ENCODE results near the gene RIMBP2. TPM values are rescaled to one million over a fixed set of nuclear protein-coding genes. Genes with fewer than 3 reads are reported as not detected.

Gene RIMBP2
- total and polyA plus RNA-seq, 7 experiments from 2014 or later, result 0.05 TPM; not detected in 6

DNA sequence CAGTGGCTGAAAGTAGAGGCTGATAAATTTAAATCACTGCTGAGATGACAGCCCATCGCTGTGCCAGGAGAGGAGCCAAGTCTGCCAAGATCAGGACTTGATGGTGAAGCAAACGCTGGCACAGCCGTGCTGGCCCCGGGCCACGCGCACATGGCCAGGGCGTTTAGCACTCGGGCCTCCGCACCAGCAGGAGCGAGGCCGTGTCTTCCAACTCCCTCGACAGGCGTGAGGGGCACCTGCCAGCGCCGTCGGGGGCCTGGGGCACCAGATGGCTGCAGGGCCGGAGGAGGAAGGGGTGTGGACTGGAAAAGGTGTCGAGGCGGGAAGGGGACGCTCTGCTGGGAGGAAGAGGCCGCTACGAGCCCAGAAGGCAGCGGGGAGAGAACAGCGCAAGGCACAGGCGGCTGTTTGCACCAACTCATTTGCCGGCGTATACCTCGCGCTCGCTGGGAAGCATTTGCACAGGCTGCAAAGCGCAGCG, 29.5 kb downstream of the RIMBP2 start:
- ATAC-seq (no peak), DNase-seq (no peak)
- no peaks in the 10 kb centered on the region for H3K9me3 Mint-ChIP-seq
- Histone ChIP-seq H3K27me3 (ENCODE audit: control insufficient read depth in 2 of 2, insufficient read depth in 2 of 2, low read length in 2 of 2) (no peaks in the 10 kb centered on the region), H3K36me3 (ENCODE audit: control insufficient read depth in 2 of 3, insufficient read depth in 3 of 3, low read length in 3 of 3) (no peaks in the 10 kb centered on the region), H3K4me3 (ENCODE audit: low read length) (no peak overlapping the region), H3K4me1 (ENCODE audit: control insufficient read depth in 2 of 2, insufficient read depth in 2 of 2, low read length in 2 of 2) (no peaks in the 10 kb centered on the region), H3K9me3 (ENCODE audit: control insufficient read depth in 2 of 3, low read length in 3 of 3) (no peaks in the 10 kb centered on the region), H3K27ac (ENCODE audit: low read depth, low read length) (no peak overlapping the region)
- intact Hi-C loops (cut with micrococcal nuclease), result no loop called here
- no peaks in the 10 kb centered on the region for H3K4me1 Mint-ChIP-seq
- CTCF ChIA-PET, result no interaction called here
- H3K4me3 Mint-ChIP-seq, result no peak overlapping the region
- POLR2A ChIA-PET, result no interaction called here
- H3K36me3 Mint-ChIP-seq, result no peaks in the 10 kb centered on the region
- H3K27me3 Mint-ChIP-seq, result peaks cover 0 to 24% (median 5%) of the 10 kb centered on the region in 5 donors
- H3K27ac Mint-ChIP-seq, result no peak overlapping the region

- Mint-ChIP-seq H3K27ac (no peak overlapping the region), H3K4me1 (no peaks in the 10 kb centered on the region), H3K4me3 (no peak overlapping the region), H3K27me3 (peaks cover 0 to 24% (median 5%) of the 10 kb centered on the region in 5 donors), H3K36me3 (no peaks in the 10 kb centered on the region), H3K9me3 (no peaks in the 10 kb centered on the region)
- no peaks in the 10 kb centered on the region for H3K9me3 ChIP-seq (ENCODE audit: control insufficient read depth in 2 of 3, low read length in 3 of 3)
- intact Hi-C loops (cut with micrococcal nuclease), result no loop called here
- no peak for ATAC-seq
- no peaks in the 10 kb centered on the region for H3K27me3 ChIP-seq (ENCODE audit: control insufficient read depth in 2 of 2, insufficient read depth in 2 of 2, low read length in 2 of 2)
- ChIA-PET POLR2A (no interaction called here), CTCF (no interaction called here)
- H3K27ac ChIP-seq (ENCODE audit: low read depth, low read length), result no peak overlapping the region
- H3K4me1 ChIP-seq (ENCODE audit: control insufficient read depth in 2 of 2, insufficient read depth in 2 of 2, low read length in 2 of 2), result no peaks in the 10 kb centered on the region
- no peak for DNase-seq
- no peaks in the 10 kb centered on the region for H3K36me3 ChIP-seq (ENCODE audit: control insufficient read depth in 2 of 3, insufficient read depth in 3 of 3, low read length in 3 of 3)
- H3K4me3 ChIP-seq (ENCODE audit: low read length), result no peak overlapping the region
Measured at GRCh38 chr12:130685850-130686249, 30.2 kb downstream of the RIMBP2 start.

GRCh38 chr12:130685250-130685787, 30.8 kb downstream of the RIMBP2 start:
- no peak overlapping the region for H3K4me3 ChIP-seq (ENCODE audit: low read length)
- no peaks in the 10 kb centered on the region for H3K36me3 Mint-ChIP-seq
- intact Hi-C loops (cut with micrococcal nuclease), result no loop called here
- ATAC-seq (no peak), DNase-seq (no peak)
- no peaks in the 10 kb centered on the region for H3K36me3 ChIP-seq (ENCODE audit: control insufficient read depth in 2 of 3, insufficient read depth in 3 of 3, low read length in 3 of 3)
- no peak overlapping the region for H3K27ac ChIP-seq (ENCODE audit: low read depth, low read length)
- H3K4me1 ChIP-seq (ENCODE audit: control insufficient read depth in 2 of 2, insufficient read depth in 2 of 2, low read length in 2 of 2), result no peaks in the 10 kb centered on the region
- H3K27me3 Mint-ChIP-seq, result peaks cover 0 to 24% (median 5%) of the 10 kb centered on the region in 5 donors
- POLR2A ChIA-PET, result no interaction called here
- no peaks in the 10 kb centered on the region for H3K9me3 ChIP-seq (ENCODE audit: control insufficient read depth in 2 of 3, low read length in 3 of 3)
- H3K27me3 ChIP-seq (ENCODE audit: control insufficient read depth in 2 of 2, insufficient read depth in 2 of 2, low read length in 2 of 2), result no peaks in the 10 kb centered on the region
- H3K27ac Mint-ChIP-seq, result no peak overlapping the region
- CTCF ChIA-PET, result no interaction called here
- H3K4me3 Mint-ChIP-seq, result no peak overlapping the region
- H3K4me1 Mint-ChIP-seq, result no peaks in the 10 kb centered on the region
- H3K9me3 Mint-ChIP-seq, result no peaks in the 10 kb centered on the region

GRCh38 chr12:130683811-130684210, 32.3 kb downstream of the RIMBP2 start:
- no peaks in the 10 kb centered on the region for H3K36me3 ChIP-seq (ENCODE audit: control insufficient read depth in 2 of 3, insufficient read depth in 3 of 3, low read length in 3 of 3)
- no peak for DNase-seq
- H3K27me3 ChIP-seq (ENCODE audit: control insufficient read depth in 2 of 2, insufficient read depth in 2 of 2, low read length in 2 of 2), result no peaks in the 10 kb centered on the region
- H3K4me3 ChIP-seq (ENCODE audit: low read length), result no peak overlapping the region
- no peaks in the 10 kb centered on the region for H3K4me1 ChIP-seq (ENCODE audit: control insufficient read depth in 2 of 2, insufficient read depth in 2 of 2, low read length in 2 of 2)
- no peak overlapping the region for H3K27ac Mint-ChIP-seq
- ChIA-PET CTCF (no interaction called here), POLR2A (no interaction called here)
- no peak overlapping the region for H3K4me3 Mint-ChIP-seq
- H3K9me3 ChIP-seq (ENCODE audit: control insufficient read depth in 2 of 3, low read length in 3 of 3), result no peaks in the 10 kb centered on the region
- no peaks in the 10 kb centered on the region for H3K36me3 Mint-ChIP-seq
- H3K4me1 Mint-ChIP-seq, result no peaks in the 10 kb centered on the region
- intact Hi-C loops (cut with micrococcal nuclease), result no loop called here
- peaks cover 0 to 24% (median 5%) of the 10 kb centered on the region in 5 donors for H3K27me3 Mint-ChIP-seq
- H3K9me3 Mint-ChIP-seq, result no peaks in the 10 kb centered on the region
- no peak overlapping the region for H3K27ac ChIP-seq (ENCODE audit: low read depth, low read length)
- ATAC-seq, result no peak

- Histone ChIP-seq H3K4me3 (ENCODE audit: low read length) (no peak overlapping the region), H3K27me3 (ENCODE audit: control insufficient read depth in 2 of 2, insufficient read depth in 2 of 2, low read length in 2 of 2) (no peaks in the 10 kb centered on the region), H3K36me3 (ENCODE audit: control insufficient read depth in 2 of 3, insufficient read depth in 3 of 3, low read length in 3 of 3) (no peaks in the 10 kb centered on the region), H3K9me3 (ENCODE audit: control insufficient read depth in 2 of 3, low read length in 3 of 3) (no peaks in the 10 kb centered on the region), H3K4me1 (ENCODE audit: control insufficient read depth in 2 of 2, insufficient read depth in 2 of 2, low read length in 2 of 2) (no peaks in the 10 kb centered on the region), H3K27ac (ENCODE audit: low read depth, low read length) (no peak overlapping the region)
- no peak for ATAC-seq
- CTCF ChIA-PET, result no interaction called here
- POLR2A ChIA-PET, result no interaction called here
- no peak overlapping the region for H3K27ac Mint-ChIP-seq
- intact Hi-C loops (cut with micrococcal nuclease), result no loop called here
- H3K4me3 Mint-ChIP-seq, result no peak overlapping the region
- no peaks in the 10 kb centered on the region for H3K4me1 Mint-ChIP-seq
- no peaks in the 10 kb centered on the region for H3K36me3 Mint-ChIP-seq
- no peaks in the 10 kb centered on the region for H3K9me3 Mint-ChIP-seq
- H3K27me3 Mint-ChIP-seq, result peaks cover 0 to 25% (median 5%) of the 10 kb centered on the region in 5 donors
- no peak for DNase-seq
Measured at GRCh38 chr12:130683080-130683479, 33.0 kb downstream of the RIMBP2 start.

- H3K4me3 Mint-ChIP-seq, result no peak overlapping the region
- CTCF ChIA-PET, result no interaction called here
- ATAC-seq, result no peak
- H3K9me3 Mint-ChIP-seq, result peaks cover 0 to 10% (median under 1%) of the 10 kb centered on the region in 11 donors
- H3K4me1 ChIP-seq (ENCODE audit: control insufficient read depth in 2 of 2, insufficient read depth in 2 of 2, low read length in 2 of 2), result no peaks in the 10 kb centered on the region
- H3K4me3 ChIP-seq (ENCODE audit: low read length), result no peak overlapping the region
- no peaks in the 10 kb centered on the region for H3K36me3 Mint-ChIP-seq
- H3K9me3 ChIP-seq (ENCODE audit: control insufficient read depth in 2 of 3, low read length in 3 of 3), result peaks cover 0 to 3% (median 0%) of the 10 kb centered on the region in 3 experiments
- intact Hi-C loops (cut with micrococcal nuclease), result no loop called here
- H3K36me3 ChIP-seq (ENCODE audit: control insufficient read depth in 2 of 3, insufficient read depth in 3 of 3, low read length in 3 of 3), result no peaks in the 10 kb centered on the region
- H3K27ac Mint-ChIP-seq, result no peak overlapping the region
- H3K27ac ChIP-seq (ENCODE audit: low read depth, low read length), result no peak overlapping the region
- no peaks in the 10 kb centered on the region for H3K4me1 Mint-ChIP-seq
- POLR2A ChIA-PET, result no interaction called here
- peaks cover 0 to 36% (median 2%) of the 10 kb centered on the region in 5 donors for H3K27me3 Mint-ChIP-seq
- H3K27me3 ChIP-seq (ENCODE audit: control insufficient read depth in 2 of 2, insufficient read depth in 2 of 2, low read length in 2 of 2), result no peaks in the 10 kb centered on the region
- no peak for DNase-seq
Measured at GRCh38 chr12:130680451-130680990, 35.6 kb downstream of the RIMBP2 start.

GRCh38 chr12:130677957-130678558, 38.0 kb downstream of the RIMBP2 start:
- intact Hi-C loops (cut with micrococcal nuclease), result no loop called here
- H3K36me3 Mint-ChIP-seq, result no peaks in the 10 kb centered on the region
- no peaks in the 10 kb centered on the region for H3K27me3 ChIP-seq (ENCODE audit: control insufficient read depth in 2 of 2, insufficient read depth in 2 of 2, low read length in 2 of 2)
- no peak overlapping the region for H3K4me3 Mint-ChIP-seq
- no peaks in the 10 kb centered on the region for H3K4me1 ChIP-seq (ENCODE audit: control insufficient read depth in 2 of 2, insufficient read depth in 2 of 2, low read length in 2 of 2)
- peaks cover 0 to 3% (median 0%) of the 10 kb centered on the region in 3 experiments for H3K9me3 ChIP-seq (ENCODE audit: control insufficient read depth in 2 of 3, low read length in 3 of 3)
- H3K27ac ChIP-seq (ENCODE audit: low read depth, low read length), result no peak overlapping the region
- peaks cover 0 to 17% (median 0%) of the 10 kb centered on the region in 5 donors for H3K27me3 Mint-ChIP-seq
- no peaks in the 10 kb centered on the region for H3K4me1 Mint-ChIP-seq
- no peak overlapping the region for H3K27ac Mint-ChIP-seq
- ChIA-PET CTCF (no interaction called here), POLR2A (no interaction called here)
- H3K9me3 Mint-ChIP-seq, result peaks cover 0 to 12% (median 4%) of the 10 kb centered on the region in 11 donors
- H3K36me3 ChIP-seq (ENCODE audit: control insufficient read depth in 2 of 3, insufficient read depth in 3 of 3, low read length in 3 of 3), result no peaks in the 10 kb centered on the region
- ATAC-seq (no peak), DNase-seq (no peak)
- no peak overlapping the region for H3K4me3 ChIP-seq (ENCODE audit: low read length)

Data from naive thymus-derived CD4-positive, alpha-beta T cell (primary cell).